ENCODE results near the gene KIAA1614.
A peak's percentile ranks its signal among the peaks of the same experiment; 100 is the strongest.

Gene KIAA1614

GRCh38 chr1:180924939-180925338, 12.2 kb downstream of the KIAA1614 start:
- no peak for DNase-seq (ENCODE audit: low read depth)

- no peak for DNase-seq (ENCODE audit: low read depth)
Measured at GRCh38 chr1:180925471-180926051, 12.9 kb downstream of the KIAA1614 start.

- DNase-seq (ENCODE audit: low read depth), result peak; percentile 44
Measured at GRCh38 chr1:180926164-180926981, 13.7 kb downstream of the KIAA1614 start.

GRCh38 chr1:180927348-180927747, 14.7 kb downstream of the KIAA1614 start:
- no peak for DNase-seq (ENCODE audit: low read depth)

- DNase-seq (ENCODE audit: low read depth), result peak; percentile 2
Measured at GRCh38 chr1:180927841-180928240, 15.1 kb downstream of the KIAA1614 start.

- no peak for DNase-seq (ENCODE audit: low read depth)
Measured at GRCh38 chr1:180928331-180929230, 15.9 kb downstream of the KIAA1614 start.

GRCh38 chr1:180929389-180929788, 16.7 kb downstream of the KIAA1614 start:
- no peak for DNase-seq (ENCODE audit: low read depth)

- no peak for DNase-seq (ENCODE audit: low read depth)
Measured at GRCh38 chr1:180930687-180931086, 18.0 kb downstream of the KIAA1614 start.

GRCh38 chr1:180931529-180931928, 18.8 kb downstream of the KIAA1614 start:
- no peak for DNase-seq (ENCODE audit: low read depth)

GRCh38 chr1:180932378-180932777, 19.7 kb downstream of the KIAA1614 start:
- no peak for DNase-seq (ENCODE audit: low read depth)

GRCh38 chr1:180933141-180933540, 20.4 kb downstream of the KIAA1614 start:
- DNase-seq (ENCODE audit: low read depth), result no peak

GRCh38 chr1:180934563-180934962, 21.9 kb downstream of the KIAA1614 start:
- DNase-seq (ENCODE audit: low read depth), result no peak

- DNase-seq (ENCODE audit: low read depth), result no peak
Measured at GRCh38 chr1:180935326-180936109, 22.8 kb downstream of the KIAA1614 start.

GRCh38 chr1:180936110-180937011, 23.7 kb downstream of the KIAA1614 start:
- DNase-seq (ENCODE audit: low read depth), result no peak

GRCh38 chr1:180937012-180937372, 24.3 kb downstream of the KIAA1614 start:
- no peak for DNase-seq (ENCODE audit: low read depth)

- no peak for DNase-seq (ENCODE audit: low read depth)
Measured at GRCh38 chr1:180937624-180938225, 25.0 kb downstream of the KIAA1614 start.

GRCh38 chr1:180939073-180939710, 26.5 kb downstream of the KIAA1614 start:
- DNase-seq (ENCODE audit: low read depth), result no peak

GRCh38 chr1:180939711-180940103, 27.0 kb downstream of the KIAA1614 start:
- DNase-seq (ENCODE audit: low read depth), result no peak

GRCh38 chr1:180940445-180940844, 27.7 kb downstream of the KIAA1614 start:
- no peak for DNase-seq (ENCODE audit: low read depth)
